OCI-LY3 (cell line): ENCODE data around the gene MAFB.

Experiments used
- H2AFZ ChIP-seq: fragments of 200-600, 300-600 bp; shearing (Covaris generic); 2 replicates; pipeline ENCODE4 v1.6.0; 2014; ENCODE audit warnings: antibody characterized with exemption, low read depth, low read length
- H3K27ac ChIP-seq: fragments of 200-600, 300-600 bp; sonication (generic); 2 replicates; pipeline ENCODE4 v1.5.1; 2014; ENCODE audit warnings: mild to moderate bottlenecking, low read length, moderate library complexity, mixed read lengths
- H3K27me3 ChIP-seq: fragments of 200-600, 300-600 bp; sonication (generic); 2 replicates; pipeline ENCODE4 v1.6.1; 2014; ENCODE audit warnings: low read depth, low read length, mixed read lengths
- H3K36me3 ChIP-seq: fragments of 200-600, 300-600 bp; sonication (generic); replicated peaks from 2 replicates; pipeline ENCODE3; 2014; ENCODE audit warnings: low read depth, low read length, mixed read lengths
- H3K4me1 ChIP-seq: fragments of 300-600, 200-600 bp; sonication (generic); 2 replicates; pipeline ENCODE4 v1.6.1; 2014; ENCODE audit warnings: low read length, mixed read lengths
- H3K4me2 ChIP-seq: fragments of 200-600, 300-600 bp; sonication (generic); 2 replicates; pipeline ENCODE4 v1.6.1; 2014; ENCODE audit warnings: low read length, mixed read lengths
- H3K4me3 ChIP-seq: fragments of 300-600, 200-600 bp; sonication (generic); 2 replicates; pipeline ENCODE4 v1.5.1; 2014; ENCODE audit warnings: antibody characterized with exemption, mild to moderate bottlenecking, low read length, moderate library complexity
- H3K79me2 ChIP-seq: fragments of 300-600, 200-600 bp; shearing (Covaris generic); 2 replicates; pipeline ENCODE4 v1.6.1; 2014; ENCODE audit warnings: mild to moderate bottlenecking, low read length, mixed read lengths
- H3K9ac ChIP-seq: fragments of 300-600, 200-600 bp; shearing (Covaris generic); 2 replicates; pipeline ENCODE4 v1.6.0; 2014; ENCODE audit warnings: mild to moderate bottlenecking, low read length, moderate library complexity
- H3K9me3 ChIP-seq: fragments of 200-600, 300-600 bp; shearing (Covaris generic); 2 replicates; pipeline ENCODE4 v1.6.1; 2014; ENCODE audit warnings: low read length, mixed read lengths; ENCODE audit not compliant: insufficient read depth
- H4K20me1 ChIP-seq: fragments of 200-600, 300-600 bp; sonication (generic); 2 replicates; pipeline ENCODE4 v1.6.1; 2016; ENCODE audit warnings: low read length, mixed read lengths; ENCODE audit not compliant: insufficient read depth
- EZH2phosphoT487 ChIP-seq: fragments of 200-600 bp; shearing (Covaris generic); IDR thresholded peaks from 2 replicates; pipeline ENCODE4 v1.6.1; 2018; ENCODE audit warnings: antibody characterized with exemption, mixed run types, low read depth
- TF ChIP-seq, protein P1 (sequence below): fragments of 200-600, 300-600 bp; sonication (generic); IDR thresholded peaks from 2 replicates; pipeline ENCODE4 v1.5.1; 2014; ENCODE audit warnings: antibody characterized with exemption, low read length, low read depth

Gene MAFB

DNA sequence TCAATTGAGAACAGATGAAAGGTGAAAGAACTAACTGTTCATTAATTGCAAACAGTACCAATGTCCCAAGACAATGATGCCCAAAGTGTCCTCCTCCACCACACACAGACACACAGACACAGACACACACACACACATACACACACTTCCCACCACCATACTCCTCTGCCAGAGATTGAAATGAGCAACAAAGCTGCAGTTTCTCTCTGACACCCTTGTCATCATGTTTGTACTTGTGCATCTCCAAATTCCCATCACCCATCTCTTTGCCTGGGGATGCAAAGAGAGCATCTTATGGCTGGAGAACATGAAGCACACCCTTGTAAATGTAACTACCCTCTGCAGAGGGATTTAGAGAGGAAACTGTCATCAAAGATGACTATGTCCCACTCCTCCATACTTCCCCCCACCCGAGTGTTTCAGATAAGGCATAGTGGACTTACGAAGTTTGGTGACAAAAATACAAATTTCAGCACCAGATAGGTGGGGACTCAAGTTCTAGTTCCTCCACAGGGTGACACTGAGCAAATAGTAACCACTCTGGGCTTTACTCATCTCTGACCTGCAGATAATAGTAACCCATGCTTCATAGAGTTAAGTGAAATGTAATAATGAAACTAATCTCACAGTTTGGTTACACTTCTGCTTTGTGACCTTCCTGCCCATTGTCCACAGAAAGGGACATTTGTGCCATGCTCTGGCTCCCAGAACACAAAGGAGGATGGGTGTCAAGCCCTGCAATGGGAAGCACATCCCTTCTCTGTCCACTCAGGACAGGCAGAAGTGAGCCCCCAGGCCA lies 8.7 kb downstream of the MAFB start:
- Histone ChIP-seq H3K4me3 (no peak overlapping the region; the same call in 1 of the 2 replicates), H3K9me3 (no peaks in the 10 kb centered on the region), H3K79me2 (no peaks in the 10 kb centered on the region), H3K9ac (no peak overlapping the region), H3K36me3 (no peaks in the 10 kb centered on the region), H3K4me2 (peak overlapping the region; percentile 56), H3K27me3 (peaks cover 43% of the 10 kb centered on the region), H4K20me1 (0 out of 2 replicates have a peak, but pooled peaks cover 8% of the 10 kb centered on the region), H3K4me1 (peaks cover 25% of the 10 kb centered on the region), H2AFZ (no peak overlapping the region), H3K27ac (no peak overlapping the region)
- TF ChIP-seq, protein P1, sequence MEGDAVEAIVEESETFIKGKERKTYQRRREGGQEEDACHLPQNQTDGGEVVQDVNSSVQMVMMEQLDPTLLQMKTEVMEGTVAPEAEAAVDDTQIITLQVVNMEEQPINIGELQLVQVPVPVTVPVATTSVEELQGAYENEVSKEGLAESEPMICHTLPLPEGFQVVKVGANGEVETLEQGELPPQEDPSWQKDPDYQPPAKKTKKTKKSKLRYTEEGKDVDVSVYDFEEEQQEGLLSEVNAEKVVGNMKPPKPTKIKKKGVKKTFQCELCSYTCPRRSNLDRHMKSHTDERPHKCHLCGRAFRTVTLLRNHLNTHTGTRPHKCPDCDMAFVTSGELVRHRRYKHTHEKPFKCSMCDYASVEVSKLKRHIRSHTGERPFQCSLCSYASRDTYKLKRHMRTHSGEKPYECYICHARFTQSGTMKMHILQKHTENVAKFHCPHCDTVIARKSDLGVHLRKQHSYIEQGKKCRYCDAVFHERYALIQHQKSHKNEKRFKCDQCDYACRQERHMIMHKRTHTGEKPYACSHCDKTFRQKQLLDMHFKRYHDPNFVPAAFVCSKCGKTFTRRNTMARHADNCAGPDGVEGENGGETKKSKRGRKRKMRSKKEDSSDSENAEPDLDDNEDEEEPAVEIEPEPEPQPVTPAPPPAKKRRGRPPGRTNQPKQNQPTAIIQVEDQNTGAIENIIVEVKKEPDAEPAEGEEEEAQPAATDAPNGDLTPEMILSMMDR = no peak
- TF ChIP-seq EZH2phosphoT487 = no peak

DNA sequence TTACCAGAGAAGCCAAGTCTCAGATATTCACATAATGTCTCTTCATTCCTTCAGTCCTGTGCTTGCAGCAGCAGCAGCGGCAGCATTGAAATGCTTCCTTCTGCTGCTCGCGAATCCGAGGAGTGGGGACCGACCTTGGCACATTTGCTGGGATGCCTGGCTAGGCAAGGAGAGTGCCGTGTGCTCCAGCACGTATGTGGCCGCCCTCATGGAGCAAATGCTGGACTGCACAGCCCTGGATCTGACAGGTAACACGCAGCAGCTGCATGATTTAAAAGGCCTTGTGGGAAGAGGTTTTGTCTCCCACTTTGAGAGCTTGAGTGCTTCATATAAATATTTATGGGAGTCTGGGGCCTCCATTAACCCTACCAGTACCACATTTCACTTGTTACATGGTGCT lies 9.9 kb downstream of the MAFB start:
- Histone ChIP-seq H3K4me1 (peaks cover 26% of the 10 kb centered on the region), H3K4me3 (no peak overlapping the region), H3K9me3 (no peaks in the 10 kb centered on the region), H3K27ac (no peak overlapping the region), H3K36me3 (no peaks in the 10 kb centered on the region), H4K20me1 (0 out of 2 replicates have a peak, but pooled peaks cover 8% of the 10 kb centered on the region), H3K4me2 (no peak overlapping the region), H3K9ac (no peak overlapping the region), H3K79me2 (no peaks in the 10 kb centered on the region), H2AFZ (no peak overlapping the region), H3K27me3 (peaks cover 44% of the 10 kb centered on the region)
- no peak for TF ChIP-seq EZH2phosphoT487
- TF ChIP-seq, protein P1 = no peak

DNA sequence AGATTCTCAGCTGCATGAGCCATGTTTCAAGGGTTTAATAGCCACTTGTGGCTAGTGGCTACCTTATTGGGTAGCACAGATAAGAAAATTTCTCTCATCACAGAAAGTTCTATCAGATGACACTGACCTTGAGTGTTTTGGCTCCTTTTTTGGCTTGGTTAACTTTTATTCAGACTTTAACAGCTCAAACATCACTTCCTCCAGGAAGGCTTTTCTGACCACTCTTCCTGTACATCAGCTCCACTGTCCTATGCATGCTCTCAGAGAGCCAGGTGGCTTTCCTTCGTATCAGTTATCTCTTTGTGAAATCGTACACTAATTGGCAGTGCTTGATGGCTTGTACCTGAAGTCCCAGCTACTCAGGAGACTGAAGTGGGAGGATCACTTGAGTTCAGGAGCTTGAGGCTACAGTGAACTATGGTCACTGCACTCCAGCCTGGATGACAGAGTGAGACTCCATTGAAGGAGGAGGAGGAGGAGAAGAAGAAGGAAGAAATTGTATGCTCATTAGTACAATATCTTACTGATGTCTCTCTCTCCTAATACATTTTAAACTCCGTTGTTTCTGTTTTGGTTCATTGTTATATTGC lies 10.7 kb downstream of the MAFB start:
- H3K27me3 ChIP-seq = peaks cover 51% of the 10 kb centered on the region
- H3K9me3 ChIP-seq = no peaks in the 10 kb centered on the region
- no peak for TF ChIP-seq EZH2phosphoT487
- TF ChIP-seq, protein P1 = no peak
- H3K27ac ChIP-seq = no peak overlapping the region
- H3K9ac ChIP-seq = no peak overlapping the region
- no peak overlapping the region for H2AFZ ChIP-seq
- H3K4me1 ChIP-seq = peaks cover 26% of the 10 kb centered on the region
- no peaks in the 10 kb centered on the region for H3K36me3 ChIP-seq
- H3K4me2 ChIP-seq = no peak overlapping the region
- no peaks in the 10 kb centered on the region for H3K79me2 ChIP-seq
- H4K20me1 ChIP-seq = 0 out of 2 replicates have a peak, but pooled peaks cover 8% of the 10 kb centered on the region
- no peak overlapping the region for H3K4me3 ChIP-seq

DNA sequence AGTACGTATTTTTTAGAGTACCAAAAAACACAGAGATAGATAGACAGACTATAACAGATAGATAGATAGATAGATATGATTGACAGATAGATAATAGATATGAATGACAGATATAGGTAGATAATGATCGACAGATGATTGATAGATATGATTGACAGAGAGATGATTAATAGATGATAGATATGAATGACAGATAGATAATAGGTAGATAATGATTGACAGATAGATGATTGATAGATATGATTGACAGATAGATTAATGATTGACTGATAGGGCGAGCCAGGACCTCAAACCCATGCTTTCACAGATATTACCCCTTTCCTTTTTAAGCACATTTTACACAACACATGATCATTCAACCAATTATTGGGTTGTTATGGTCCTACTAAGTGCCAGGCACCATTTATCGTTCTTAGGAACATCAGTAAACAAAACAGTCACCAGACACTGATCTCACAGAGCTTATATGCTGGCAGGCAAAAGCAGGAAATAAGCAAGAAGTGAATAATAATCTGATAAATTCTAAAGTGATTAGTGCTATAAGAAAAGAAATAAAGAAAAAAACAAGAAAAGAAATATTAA lies 11.6 kb downstream of the MAFB start:
- no peaks in the 10 kb centered on the region for H3K79me2 ChIP-seq
- H3K4me1 ChIP-seq = peaks cover 26% of the 10 kb centered on the region
- no peak for TF ChIP-seq EZH2phosphoT487
- TF ChIP-seq, protein P1 = no peak
- no peak overlapping the region for H2AFZ ChIP-seq
- H3K36me3 ChIP-seq = no peaks in the 10 kb centered on the region
- H3K9me3 ChIP-seq = no peaks in the 10 kb centered on the region
- H3K4me2 ChIP-seq = no peak overlapping the region
- H3K9ac ChIP-seq = no peak overlapping the region
- H4K20me1 ChIP-seq = 0 out of 2 replicates have a peak, but pooled peaks cover 8% of the 10 kb centered on the region
- H3K27me3 ChIP-seq = peaks cover 51% of the 10 kb centered on the region
- H3K27ac ChIP-seq = no peak overlapping the region
- no peak overlapping the region for H3K4me3 ChIP-seq
